ENCODE results near the gene PABPC5. TPM values are rescaled to one million over a fixed set of nuclear protein-coding genes. Genes with fewer than 3 reads are reported as not detected.

Gene PABPC5
- total RNA-seq: 0.48 TPM
- long read RNA-seq, partial matches to known transcripts: 0 of 1 reads
- long read RNA-seq, other reads (novel, unspliced or antisense): 1 of 1 reads

GRCh38 chrX:91434351-91435168 lies at the start of gene PABPC5:
Gene PABPC5, plus strand, starts transcription at chrX:91434839. Its CDS starts 739 bp downstream, at chrX:91435578.
- DNase-seq: peak; percentile 85
- ATAC-seq (ENCODE audit: poor library complexity): peak; percentile 99
- intact Hi-C loops (cut with DNase I): no loop called here

- intact Hi-C loops (cut with DNase I): no loop called here
- no peak for ATAC-seq (ENCODE audit: poor library complexity)
- no peak for DNase-seq
Measured at GRCh38 chrX:91389026-91389425, 45.6 kb upstream of the PABPC5 start.

GRCh38 chrX:91414713-91415112 lies 19.9 kb upstream of the PABPC5 start:
- no peak for ATAC-seq (ENCODE audit: poor library complexity)
- intact Hi-C loops (cut with DNase I): no loop called here

GRCh38 chrX:91435395-91435794 lies 756 bp downstream of the PABPC5 start:
- DNase-seq (no peak), ATAC-seq (ENCODE audit: poor library complexity) (no peak)
- intact Hi-C loops (cut with DNase I): no loop called here

More at GRCh38 chrX:91414713-91415112, 19.9 kb upstream of the PABPC5 start:
- no peak for DNase-seq

Measured in Right ventricle myocardium superior (tissue), 1 donor.